ENCODE results near the gene R3HDML.
"Not testable (repeated sequence)": the region's sequence is repeated elsewhere in the genome, so short reads cannot be mapped to it uniquely, and the experiment has no call there.

The R3HDML gene

GRCh38 chr20:44296011-44296410, 40.8 kb upstream of the R3HDML start:
- no peak overlapping the region for H3K4me3 ChIP-seq (ENCODE audit: insufficient read depth in 1 of 2, low read depth in 1 of 2, low read length in 2 of 2)
- H2AK5ac ChIP-seq (ENCODE audit: low read length, severe bottlenecking): no peak overlapping the region
- H2BK15ac ChIP-seq (ENCODE audit: low read depth, poor library complexity, severe bottlenecking): no peak overlapping the region
- no peak overlapping the region for H3K4ac ChIP-seq (ENCODE audit: low read depth in 1 of 2, low read length in 2 of 2)
- H3K18ac ChIP-seq (ENCODE audit: low read depth in 1 of 2, low read length in 2 of 2): no peak overlapping the region
- no peak overlapping the region for H2BK5ac ChIP-seq (ENCODE audit: low read depth, low read length, poor library complexity, severe bottlenecking)
- DNase-seq: no peak
- H3K79me1 ChIP-seq (replicated peaks; ENCODE audit: low read length, poor library complexity, severe bottlenecking): peaks cover 3% of the 10 kb centered on the region
- WGBS: 88% methylated on average over 6 of the region's 7 CpGs
- no peaks in the 10 kb centered on the region for H3K27me3 ChIP-seq (ENCODE audit: control insufficient read depth in 1 of 2, insufficient read depth in 1 of 2, low read length in 2 of 2)
- H2BK120ac ChIP-seq (ENCODE audit: low read depth, low read length): no peak overlapping the region
- H3K14ac ChIP-seq (ENCODE audit: low read length in 2 of 2): no peak overlapping the region
- H3K27ac ChIP-seq (ENCODE audit: low read length, poor library complexity, severe bottlenecking): no peak overlapping the region
- H2AFZ ChIP-seq (ENCODE audit: low read depth, low read length): no peak overlapping the region
- H3K36me3 ChIP-seq (ENCODE audit: control insufficient read depth in 1 of 2, insufficient read depth in 2 of 2, low read depth in 1 of 2, low read length in 2 of 2): no peaks in the 10 kb centered on the region
- H3K4me2 ChIP-seq (ENCODE audit: low read length, poor library complexity, severe bottlenecking): no peak overlapping the region
- no peaks in the 10 kb centered on the region for H3K9me3 ChIP-seq (ENCODE audit: control insufficient read depth, low read length)
- H4K8ac ChIP-seq (ENCODE audit: low read length): no peak overlapping the region
- H3K23ac ChIP-seq (ENCODE audit: low read length in 2 of 2): no peak overlapping the region
- H3K4me1 ChIP-seq (ENCODE audit: control insufficient read depth, insufficient read depth, low read depth, low read length): peaks cover 2% of the 10 kb centered on the region
- no peak overlapping the region for H2BK12ac ChIP-seq (ENCODE audit: low read length in 2 of 2)
- H3K9ac ChIP-seq (ENCODE audit: low read length): no peak overlapping the region
- H4K91ac ChIP-seq (ENCODE audit: low read length): no peak overlapping the region

GRCh38 chr20:44297721-44298120, 39.1 kb upstream of the R3HDML start:
- Histone ChIP-seq H3K79me1 (replicated peaks; ENCODE audit: low read length, poor library complexity, severe bottlenecking) (peaks cover 4% of the 10 kb centered on the region), H2BK5ac (ENCODE audit: low read depth, low read length, poor library complexity, severe bottlenecking) (no peak overlapping the region), H4K91ac (ENCODE audit: low read length) (no peak overlapping the region), H2BK15ac (ENCODE audit: low read depth, poor library complexity, severe bottlenecking) (no peak overlapping the region), H2AK5ac (ENCODE audit: low read length, severe bottlenecking) (no peak overlapping the region), H3K4ac (ENCODE audit: low read depth in 1 of 2, low read length in 2 of 2) (no peak overlapping the region), H3K36me3 (ENCODE audit: control insufficient read depth in 1 of 2, insufficient read depth in 2 of 2, low read depth in 1 of 2, low read length in 2 of 2) (no peaks in the 10 kb centered on the region), H3K4me2 (ENCODE audit: low read length, poor library complexity, severe bottlenecking) (no peak overlapping the region), H3K27me3 (ENCODE audit: control insufficient read depth in 1 of 2, insufficient read depth in 1 of 2, low read length in 2 of 2) (no peaks in the 10 kb centered on the region), H3K14ac (ENCODE audit: low read length in 2 of 2) (no peak overlapping the region), H3K4me1 (ENCODE audit: control insufficient read depth, insufficient read depth, low read depth, low read length) (peaks cover 2% of the 10 kb centered on the region), H3K9ac (ENCODE audit: low read length) (no peak overlapping the region), H3K23ac (ENCODE audit: low read length in 2 of 2) (no peak overlapping the region), H3K27ac (ENCODE audit: low read length, poor library complexity, severe bottlenecking) (no peak overlapping the region), H3K4me3 (ENCODE audit: insufficient read depth in 1 of 2, low read depth in 1 of 2, low read length in 2 of 2) (no peak overlapping the region), H4K8ac (ENCODE audit: low read length) (no peak overlapping the region), H2BK12ac (ENCODE audit: low read length in 2 of 2) (no peak overlapping the region), H2BK120ac (ENCODE audit: low read depth, low read length) (no peak overlapping the region), H3K18ac (ENCODE audit: low read depth in 1 of 2, low read length in 2 of 2) (no peak overlapping the region), H2AFZ (ENCODE audit: low read depth, low read length) (no peak overlapping the region), H3K9me3 (ENCODE audit: control insufficient read depth, low read length) (no peaks in the 10 kb centered on the region)
- no peak for DNase-seq
- WGBS: 98% methylated on average over 3 of the region's 4 CpGs

- WGBS: 97% methylated on average over 28 of the region's 42 CpGs
- H3K4me3 ChIP-seq (ENCODE audit: insufficient read depth in 1 of 2, low read depth in 1 of 2, low read length in 2 of 2); H3K14ac ChIP-seq (ENCODE audit: low read length in 2 of 2); H3K79me1 ChIP-seq (replicated peaks; ENCODE audit: low read length, poor library complexity, severe bottlenecking); H2BK15ac ChIP-seq (ENCODE audit: low read depth, poor library complexity, severe bottlenecking); H2BK12ac ChIP-seq (ENCODE audit: low read length in 2 of 2); H3K18ac ChIP-seq (ENCODE audit: low read depth in 1 of 2, low read length in 2 of 2); H3K4me1 ChIP-seq (ENCODE audit: control insufficient read depth, insufficient read depth, low read depth, low read length); H4K8ac ChIP-seq (ENCODE audit: low read length); H3K23ac ChIP-seq (ENCODE audit: low read length in 2 of 2); H3K9me3 ChIP-seq (ENCODE audit: control insufficient read depth, low read length); H4K91ac ChIP-seq (ENCODE audit: low read length); H3K36me3 ChIP-seq (ENCODE audit: control insufficient read depth in 1 of 2, insufficient read depth in 2 of 2, low read depth in 1 of 2, low read length in 2 of 2); H3K4ac ChIP-seq (ENCODE audit: low read depth in 1 of 2, low read length in 2 of 2); H3K4me2 ChIP-seq (ENCODE audit: low read length, poor library complexity, severe bottlenecking); H2BK5ac ChIP-seq (ENCODE audit: low read depth, low read length, poor library complexity, severe bottlenecking); H3K9ac ChIP-seq (ENCODE audit: low read length); H2BK120ac ChIP-seq (ENCODE audit: low read depth, low read length); H2AK5ac ChIP-seq (ENCODE audit: low read length, severe bottlenecking); H3K27me3 ChIP-seq (ENCODE audit: control insufficient read depth in 1 of 2, insufficient read depth in 1 of 2, low read length in 2 of 2); DNase-seq; H3K27ac ChIP-seq (ENCODE audit: low read length, poor library complexity, severe bottlenecking); H2AFZ ChIP-seq (ENCODE audit: low read depth, low read length): not testable (repeated sequence)
Observed at GRCh38 chr20:44299011-44299535, 37.8 kb upstream of the R3HDML start.

GRCh38 chr20:44301285-44301684, 35.6 kb upstream of the R3HDML start:
- Histone ChIP-seq H3K4me2 (ENCODE audit: low read length, poor library complexity, severe bottlenecking) (no peak overlapping the region), H3K9me3 (ENCODE audit: control insufficient read depth, low read length) (no peaks in the 10 kb centered on the region), H3K9ac (ENCODE audit: low read length) (no peak overlapping the region), H3K14ac (ENCODE audit: low read length in 2 of 2) (no peak overlapping the region), H2BK5ac (ENCODE audit: low read depth, low read length, poor library complexity, severe bottlenecking) (no peak overlapping the region), H3K23ac (ENCODE audit: low read length in 2 of 2) (no peak overlapping the region), H4K8ac (ENCODE audit: low read length) (no peak overlapping the region), H3K4ac (ENCODE audit: low read depth in 1 of 2, low read length in 2 of 2) (no peak overlapping the region), H3K79me1 (replicated peaks; ENCODE audit: low read length, poor library complexity, severe bottlenecking) (peaks cover 6% of the 10 kb centered on the region), H2BK12ac (ENCODE audit: low read length in 2 of 2) (no peak overlapping the region), H3K4me3 (ENCODE audit: insufficient read depth in 1 of 2, low read depth in 1 of 2, low read length in 2 of 2) (no peak overlapping the region), H3K36me3 (ENCODE audit: control insufficient read depth in 1 of 2, insufficient read depth in 2 of 2, low read depth in 1 of 2, low read length in 2 of 2) (peaks cover 0 to 3% of the 10 kb centered on the region in 2 experiments), H2AFZ (ENCODE audit: low read depth, low read length) (no peak overlapping the region), H3K4me1 (ENCODE audit: control insufficient read depth, insufficient read depth, low read depth, low read length) (no peaks in the 10 kb centered on the region), H2AK5ac (ENCODE audit: low read length, severe bottlenecking) (no peak overlapping the region), H3K27ac (ENCODE audit: low read length, poor library complexity, severe bottlenecking) (no peak overlapping the region), H3K18ac (ENCODE audit: low read depth in 1 of 2, low read length in 2 of 2) (no peak overlapping the region), H4K91ac (ENCODE audit: low read length) (no peak overlapping the region), H2BK15ac (ENCODE audit: low read depth, poor library complexity, severe bottlenecking) (no peak overlapping the region), H3K27me3 (ENCODE audit: control insufficient read depth in 1 of 2, insufficient read depth in 1 of 2, low read length in 2 of 2) (no peaks in the 10 kb centered on the region), H2BK120ac (ENCODE audit: low read depth, low read length) (no peak overlapping the region)
- no peak for DNase-seq
